Thyroid gland (tissue), 4 donors: Measurements from ENCODE around the gene PIAS4.

ENCODE experiments used
- CTCF ChIP-seq, 6 experiments: fragments of 200-600 bp in 3 of 6; fragments of 450-650 bp in 3 of 6; sonication (generic) in 3 of 6; IDR thresholded peaks; one replicate each; pipeline ENCODE4 v1.5.1; 2016 to 2019; ENCODE audit warnings: antibody characterized with exemption in 6 of 6, mild to moderate bottlenecking in 2 of 6, inconsistent platforms in 1 of 6, moderate library complexity in 1 of 6
- POLR2A ChIP-seq, 2 donors: fragments of 450-650 bp; IDR thresholded peaks; one replicate each; pipeline ENCODE4 v1.6.1; 2017; ENCODE audit warnings: antibody characterized with exemption in 2 of 2, mild to moderate bottlenecking in 2 of 2, moderate library complexity in 1 of 2

DNA sequence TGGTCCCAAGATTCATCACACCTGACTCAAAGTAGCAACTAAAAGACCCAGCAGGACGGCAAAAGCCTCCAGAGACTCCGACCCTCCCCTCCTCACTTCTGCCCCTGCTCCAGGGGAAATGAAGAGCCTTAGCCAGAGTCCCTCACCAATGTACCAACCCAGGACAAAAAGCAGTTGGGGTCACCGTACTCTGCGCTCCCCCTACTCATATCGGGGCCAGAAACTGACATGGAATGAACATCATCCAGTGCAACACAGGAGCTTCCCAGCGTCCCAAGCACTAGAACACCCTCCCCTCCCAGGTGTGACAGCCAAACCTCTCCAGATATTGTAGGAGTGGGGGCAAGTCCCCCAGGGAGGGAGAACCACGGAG, 24.0 kb upstream of the PIAS4 start:
- TF ChIP-seq CTCF (IDR thresholded peaks at IDR 0.05), result no peak
- no peak for TF ChIP-seq POLR2A (IDR thresholded peaks at IDR 0.05)
